Measurements from ENCODE around the gene ARNT2.

- no peak for TF ChIP-seq POLR2A (IDR thresholded peaks at IDR 0.05; ENCODE audit: low read length)
- no peak for TF ChIP-seq GATA1 (IDR thresholded peaks at IDR 0.05; ENCODE audit: low read depth, low read length)
These were observed 52.6 kb downstream of the ARNT2 start for GRCh38 chr15:80456517-80457492.
